ENCODE results near the gene HDAC4.

DNA sequence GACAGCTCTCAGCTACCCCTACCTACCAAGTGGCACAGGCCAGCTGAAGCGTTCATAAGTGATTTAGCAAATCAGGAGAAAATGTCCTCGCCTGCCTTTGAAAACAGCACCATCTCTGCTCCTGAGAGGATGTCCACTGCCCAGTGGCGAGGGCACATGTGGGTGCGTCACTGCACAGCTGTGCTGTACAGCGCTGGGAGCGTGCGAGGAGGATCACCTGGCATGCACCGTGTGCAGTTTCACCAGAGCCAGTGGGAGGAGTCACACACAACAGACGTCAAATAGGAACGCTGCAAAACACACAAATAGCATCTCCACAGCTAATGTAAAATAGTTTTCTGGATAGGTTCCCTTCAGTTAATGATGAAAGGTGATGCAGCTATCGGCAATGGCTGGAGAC is 154.1 kb downstream of the HDAC4 start:
- TF ChIP-seq, protein P1, sequence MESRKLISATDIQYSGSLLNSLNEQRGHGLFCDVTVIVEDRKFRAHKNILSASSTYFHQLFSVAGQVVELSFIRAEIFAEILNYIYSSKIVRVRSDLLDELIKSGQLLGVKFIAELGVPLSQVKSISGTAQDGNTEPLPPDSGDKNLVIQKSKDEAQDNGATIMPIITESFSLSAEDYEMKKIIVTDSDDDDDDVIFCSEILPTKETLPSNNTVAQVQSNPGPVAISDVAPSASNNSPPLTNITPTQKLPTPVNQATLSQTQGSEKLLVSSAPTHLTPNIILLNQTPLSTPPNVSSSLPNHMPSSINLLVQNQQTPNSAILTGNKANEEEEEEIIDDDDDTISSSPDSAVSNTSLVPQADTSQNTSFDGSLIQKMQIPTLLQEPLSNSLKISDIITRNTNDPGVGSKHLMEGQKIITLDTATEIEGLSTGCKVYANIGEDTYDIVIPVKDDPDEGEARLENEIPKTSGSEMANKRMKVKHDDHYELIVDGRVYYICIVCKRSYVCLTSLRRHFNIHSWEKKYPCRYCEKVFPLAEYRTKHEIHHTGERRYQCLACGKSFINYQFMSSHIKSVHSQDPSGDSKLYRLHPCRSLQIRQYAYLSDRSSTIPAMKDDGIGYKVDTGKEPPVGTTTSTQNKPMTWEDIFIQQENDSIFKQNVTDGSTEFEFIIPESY (IDR thresholded peaks at IDR 0.05): no peak
- TF ChIP-seq, protein P2, sequence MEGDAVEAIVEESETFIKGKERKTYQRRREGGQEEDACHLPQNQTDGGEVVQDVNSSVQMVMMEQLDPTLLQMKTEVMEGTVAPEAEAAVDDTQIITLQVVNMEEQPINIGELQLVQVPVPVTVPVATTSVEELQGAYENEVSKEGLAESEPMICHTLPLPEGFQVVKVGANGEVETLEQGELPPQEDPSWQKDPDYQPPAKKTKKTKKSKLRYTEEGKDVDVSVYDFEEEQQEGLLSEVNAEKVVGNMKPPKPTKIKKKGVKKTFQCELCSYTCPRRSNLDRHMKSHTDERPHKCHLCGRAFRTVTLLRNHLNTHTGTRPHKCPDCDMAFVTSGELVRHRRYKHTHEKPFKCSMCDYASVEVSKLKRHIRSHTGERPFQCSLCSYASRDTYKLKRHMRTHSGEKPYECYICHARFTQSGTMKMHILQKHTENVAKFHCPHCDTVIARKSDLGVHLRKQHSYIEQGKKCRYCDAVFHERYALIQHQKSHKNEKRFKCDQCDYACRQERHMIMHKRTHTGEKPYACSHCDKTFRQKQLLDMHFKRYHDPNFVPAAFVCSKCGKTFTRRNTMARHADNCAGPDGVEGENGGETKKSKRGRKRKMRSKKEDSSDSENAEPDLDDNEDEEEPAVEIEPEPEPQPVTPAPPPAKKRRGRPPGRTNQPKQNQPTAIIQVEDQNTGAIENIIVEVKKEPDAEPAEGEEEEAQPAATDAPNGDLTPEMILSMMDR (IDR thresholded peaks at IDR 0.05; ENCODE audit: low read depth, low read length, missing input control): no peak
- TF ChIP-seq, protein P3, sequence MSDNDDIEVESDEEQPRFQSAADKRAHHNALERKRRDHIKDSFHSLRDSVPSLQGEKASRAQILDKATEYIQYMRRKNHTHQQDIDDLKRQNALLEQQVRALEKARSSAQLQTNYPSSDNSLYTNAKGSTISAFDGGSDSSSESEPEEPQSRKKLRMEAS (IDR thresholded peaks at IDR 0.05): no peak
